ENCODE data around the gene TMEM80.
"Not testable (repeated sequence)": the region's sequence is repeated elsewhere in the genome, so short reads cannot be mapped to it uniquely, and the experiment has no call there.

Gene TMEM80

GRCh38 chr11:679271-680207, 16.1 kb upstream of the TMEM80 start:
- no peak for DNase-seq (ENCODE audit: low read depth)

GRCh38 chr11:680476-680875, 15.1 kb upstream of the TMEM80 start:
- no peak for DNase-seq (ENCODE audit: low read depth)

GRCh38 chr11:680970-681369, 14.6 kb upstream of the TMEM80 start:
- DNase-seq (ENCODE audit: low read depth) = no peak

- DNase-seq (ENCODE audit: low read depth) = no peak
These were observed 9.0 kb upstream of the TMEM80 start for GRCh38 chr11:686451-687243.

DNA sequence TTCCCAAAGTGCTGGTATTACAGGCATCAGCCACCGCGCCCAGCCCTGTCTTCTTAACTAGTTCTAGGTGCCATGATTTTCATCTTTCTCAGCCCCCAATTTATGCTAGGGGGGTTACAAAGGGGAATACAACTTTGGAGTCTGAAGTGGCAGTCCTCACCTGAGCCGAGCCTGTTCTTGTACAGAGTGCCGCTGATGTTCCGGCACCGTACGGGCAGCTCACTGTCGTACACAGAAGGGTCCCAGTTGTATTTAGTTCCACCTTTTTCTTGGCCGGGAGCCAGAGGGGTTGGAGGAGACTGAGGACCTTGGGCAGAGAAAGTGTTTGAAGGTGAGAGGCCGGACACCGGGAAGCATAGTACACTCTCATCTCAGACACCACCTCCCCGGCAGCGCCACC, 7.9 kb upstream of the TMEM80 start:
- no peak for DNase-seq (ENCODE audit: low read depth)

DNA sequence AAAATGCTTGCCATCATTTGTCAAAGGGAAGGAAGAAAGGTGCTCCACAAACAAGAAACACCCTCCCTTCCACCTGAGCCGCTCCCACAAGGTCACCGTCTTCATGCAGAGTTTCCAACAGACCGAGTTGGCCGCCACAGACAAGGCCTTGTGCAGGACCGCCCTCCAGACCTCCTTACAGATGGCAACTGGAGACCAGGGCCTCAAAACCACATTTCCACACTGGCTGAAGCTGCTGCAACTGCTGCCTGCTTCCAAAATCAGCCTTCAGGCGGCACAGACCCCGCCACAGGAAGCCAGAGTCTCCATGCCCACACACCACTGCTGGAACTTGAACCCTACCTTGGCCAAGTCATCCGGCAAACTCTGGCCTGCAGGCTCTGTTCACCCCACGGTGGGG, 6.9 kb upstream of the TMEM80 start:
- no peak for DNase-seq (ENCODE audit: low read depth)

- DNase-seq (ENCODE audit: low read depth) = no peak
These were observed 6.0 kb upstream of the TMEM80 start for GRCh38 chr11:689625-690024.

GRCh38 chr11:690244-690643, 5.4 kb upstream of the TMEM80 start:
- DNase-seq (ENCODE audit: low read depth) = not testable (repeated sequence)

GRCh38 chr11:690738-691633, 4.6 kb upstream of the TMEM80 start:
- peak; percentile 26 for DNase-seq (ENCODE audit: low read depth)

GRCh38 chr11:691710-692590, 3.7 kb upstream of the TMEM80 start:
- no peak for DNase-seq (ENCODE audit: low read depth)

DNA sequence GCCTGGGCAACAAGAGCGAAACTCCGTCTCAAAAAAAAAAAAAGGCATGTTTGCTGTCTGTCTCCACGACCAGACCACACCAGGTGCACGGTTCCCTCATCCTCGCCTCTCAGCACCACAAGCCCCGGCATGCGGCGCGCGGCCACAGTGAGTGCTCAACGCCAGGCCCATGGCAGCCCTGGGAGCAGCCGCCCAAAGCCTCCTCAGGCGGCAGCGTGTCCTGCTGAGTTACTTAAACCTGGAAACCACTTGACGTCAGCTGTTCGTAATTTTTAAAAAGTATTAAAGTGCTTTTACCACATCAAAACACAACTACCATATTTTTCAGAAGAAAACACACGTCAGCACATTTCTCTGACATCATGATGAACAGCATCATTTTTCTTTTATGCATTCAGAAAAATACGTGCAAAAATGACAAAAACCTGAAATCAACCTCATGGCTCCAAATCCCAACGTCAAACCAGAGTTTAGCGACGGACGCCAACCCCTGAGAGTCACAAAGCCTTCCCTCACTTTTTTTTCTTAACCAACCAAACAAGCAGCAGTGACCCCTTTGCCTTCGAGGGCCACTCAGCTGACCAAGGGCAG, 2.7 kb upstream of the TMEM80 start:
- peak; percentile 27 for DNase-seq (ENCODE audit: low read depth)

GRCh38 chr11:693415-693831, 2.2 kb upstream of the TMEM80 start:
- DNase-seq (ENCODE audit: low read depth) = no peak

- DNase-seq (ENCODE audit: low read depth) = no peak
These were observed 1.6 kb upstream of the TMEM80 start for GRCh38 chr11:693887-694562.

- peak; percentile 92 for DNase-seq (ENCODE audit: low read depth)
These were observed 891 bp upstream of the TMEM80 start, which contains the start of gene DEAF1 for GRCh38 chr11:694563-695287. Gene DEAF1, minus strand, starts transcription at chr11:695222. Its CDS starts 175 bp downstream, at chr11:695047.

DNA sequence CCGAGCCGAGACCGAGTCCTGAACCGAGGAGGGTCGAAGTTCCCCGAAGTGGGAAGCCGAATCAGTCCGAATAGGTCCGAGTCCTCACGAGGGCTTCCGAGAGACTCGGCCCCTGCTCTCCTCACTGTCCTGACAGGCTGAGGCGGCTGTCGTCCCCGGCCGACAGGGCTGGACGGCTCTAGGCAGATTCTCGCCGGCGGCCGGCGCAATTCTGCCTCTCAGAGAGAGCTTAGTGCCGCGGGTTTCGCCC, 403 bp upstream of the TMEM80 start:
- DNase-seq (ENCODE audit: low read depth) = no peak

DNA sequence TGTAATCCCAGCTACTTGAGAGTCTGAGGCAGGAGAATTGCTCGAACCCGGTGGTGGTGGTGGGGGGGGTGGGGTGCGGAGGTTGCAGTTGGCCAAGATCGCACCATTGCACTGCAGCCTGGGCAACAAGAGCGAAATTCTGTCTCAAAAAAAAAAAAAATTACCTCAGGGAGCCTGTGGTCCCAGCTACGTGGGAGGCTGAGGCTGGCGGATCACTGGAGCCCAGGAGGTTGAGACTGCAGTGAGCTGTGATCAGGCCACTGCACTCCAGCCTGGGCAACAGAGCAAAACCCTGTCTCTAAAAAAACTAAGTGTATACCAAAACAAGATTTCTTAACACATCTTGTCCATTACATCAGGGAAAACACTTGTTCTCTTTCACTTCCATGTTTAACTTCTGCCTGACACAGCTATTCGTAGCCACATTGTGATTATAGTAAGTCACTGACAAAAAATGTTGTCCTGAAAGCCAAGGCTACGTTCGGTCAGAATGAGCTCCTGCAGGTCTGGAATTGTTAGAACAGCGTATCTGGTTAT, 1.4 kb downstream of the TMEM80 start:
- peak; percentile 87 for DNase-seq (ENCODE audit: low read depth)

DNA sequence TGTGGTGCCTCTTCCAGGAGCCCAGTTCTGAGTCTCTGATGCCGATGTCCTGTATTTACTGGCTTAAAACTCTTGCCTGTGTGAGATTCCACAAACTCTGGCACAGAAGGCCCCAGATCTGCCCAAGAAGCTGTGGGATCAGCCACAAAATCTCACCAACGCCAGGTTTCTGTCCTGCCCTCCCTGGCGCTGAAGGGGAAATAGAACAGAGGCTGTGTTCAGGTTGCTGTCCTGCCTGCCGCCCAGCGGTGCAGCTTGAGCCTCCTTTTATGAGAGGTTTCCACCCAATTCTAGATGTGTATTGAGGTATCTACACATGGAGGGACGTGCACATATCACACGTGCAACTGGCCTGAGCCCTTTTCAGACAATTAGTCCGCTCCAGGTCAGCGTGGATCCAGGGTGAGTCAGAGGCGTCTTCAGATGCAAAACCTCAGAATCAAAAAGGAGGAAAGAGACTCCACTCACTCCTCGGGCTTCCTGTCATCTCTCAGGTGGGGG, 2.2 kb downstream of the TMEM80 start:
- DNase-seq (ENCODE audit: low read depth) = peak; percentile 75

- DNase-seq (ENCODE audit: low read depth) = no peak
These were observed 3.0 kb downstream of the TMEM80 start for GRCh38 chr11:698493-699115.

- DNase-seq (ENCODE audit: low read depth) = no peak
These were observed 3.5 kb downstream of the TMEM80 start for GRCh38 chr11:699116-699508.
